Activated gamma-delta T cell treated with Interleukin-2 at 50 U/mL for 16 hours (primary cell): ENCODE results near the gene HAGHL.
"Not testable (repeated sequence)": the region's sequence is repeated elsewhere in the genome, so short reads cannot be mapped to it uniquely, and the experiment has no call there.

Experiments
- DNase-seq: peaks from one replicate; pipeline ENCODE4 v3.0.0-alpha.2; 2020

Gene HAGHL

GRCh38 chr16:736936-737481 lies 10.1 kb downstream of the HAGHL start:
- no peak for DNase-seq

GRCh38 chr16:739560-740458 lies 12.9 kb downstream of the HAGHL start:
- DNase-seq, result no peak

GRCh38 chr16:740459-740763 lies 13.5 kb downstream of the HAGHL start:
- no peak for DNase-seq

GRCh38 chr16:740764-741505 lies 14.0 kb downstream of the HAGHL start, which contains the start of gene CIAO3:
Gene CIAO3, minus strand, starts transcription at chr16:740997. Its CDS starts 12 bp downstream, at chr16:740985.
- DNase-seq, result peak; percentile 90

- no peak for DNase-seq
Measured at GRCh38 chr16:741986-742629, 15.2 kb downstream of the HAGHL start.

GRCh38 chr16:742894-743293 lies 16.0 kb downstream of the HAGHL start:
- not testable (repeated sequence) for DNase-seq

- DNase-seq, result no peak
Measured at GRCh38 chr16:743794-744500, 17.0 kb downstream of the HAGHL start.

GRCh38 chr16:745739-746138 lies 18.8 kb downstream of the HAGHL start:
- no peak for DNase-seq

- DNase-seq, result no peak
Measured at GRCh38 chr16:746637-747036, 19.7 kb downstream of the HAGHL start.

- DNase-seq, result no peak
Measured at GRCh38 chr16:747978-748746, 21.3 kb downstream of the HAGHL start.

- no peak for DNase-seq
Measured at GRCh38 chr16:749010-749409, 22.1 kb downstream of the HAGHL start.

- no peak for DNase-seq
Measured at GRCh38 chr16:750485-750884, 23.6 kb downstream of the HAGHL start.

GRCh38 chr16:751152-752006 lies 24.5 kb downstream of the HAGHL start:
- DNase-seq, result no peak

GRCh38 chr16:752007-752312 lies 25.1 kb downstream of the HAGHL start:
- no peak for DNase-seq

- not testable (repeated sequence) for DNase-seq
Measured at GRCh38 chr16:754121-754607, 27.3 kb downstream of the HAGHL start.

GRCh38 chr16:754656-755055 lies 27.8 kb downstream of the HAGHL start:
- no peak for DNase-seq

GRCh38 chr16:756428-756827 lies 29.5 kb downstream of the HAGHL start:
- DNase-seq, result no peak

- no peak for DNase-seq
Measured at GRCh38 chr16:759110-759910, 32.4 kb downstream of the HAGHL start.

GRCh38 chr16:760065-760464 lies 33.2 kb downstream of the HAGHL start:
- DNase-seq, result no peak
